ENCODE data around the gene ATP4B. TPM values are rescaled to one million over a fixed set of nuclear protein-coding genes. Genes with fewer than 3 reads are reported as not detected.
A peak's percentile ranks its signal among the peaks of the same experiment; 100 is the strongest.
"Not testable (repeated sequence)": the region's sequence is repeated elsewhere in the genome, so short reads cannot be mapped to it uniquely, and the experiment has no call there.

Gene ATP4B
- total and polyA plus RNA-seq, 5 donors from 2014 or later: not detected

- Histone ChIP-seq H3K27ac (ENCODE audit: insufficient read depth, low read length, poor library complexity, severe bottlenecking) (no peak overlapping the region), H3K36me3 (ENCODE audit: control insufficient read depth, insufficient read depth, low read length) (peaks cover 6% of the 10 kb centered on the region), H3K4me1 (ENCODE audit: control insufficient read depth, insufficient read depth, low read length, poor library complexity, severe bottlenecking) (no peaks in the 10 kb centered on the region), H3K27me3 (ENCODE audit: control insufficient read depth, insufficient read depth, low read length) (no peaks in the 10 kb centered on the region), H3K9me3 (ENCODE audit: control insufficient read depth in 2 of 2, low read length in 2 of 2) (no peaks in the 10 kb centered on the region), H3K4me3 (ENCODE audit: low read depth, low read length) (no peak overlapping the region)
- H3K27me3 Mint-ChIP-seq: no peaks in the 10 kb centered on the region
- DNase-seq (no peak), ATAC-seq (ENCODE audit: low read depth in 2 of 2) (no peak)
- H3K4me1 Mint-ChIP-seq: no peaks in the 10 kb centered on the region
- peaks cover 0 to 3% (median 0%) of the 10 kb centered on the region in 7 donors for H3K9me3 Mint-ChIP-seq
- H3K4me3 Mint-ChIP-seq: no peak overlapping the region
- H3K36me3 Mint-ChIP-seq: peaks cover 15% of the 10 kb centered on the region
- peak overlapping the region in 2 of 3 donors; percentile 60 to 83 for H3K27ac Mint-ChIP-seq
These were observed 33.8 kb downstream of the ATP4B start for GRCh38 chr13:113624235-113624587.

DNA sequence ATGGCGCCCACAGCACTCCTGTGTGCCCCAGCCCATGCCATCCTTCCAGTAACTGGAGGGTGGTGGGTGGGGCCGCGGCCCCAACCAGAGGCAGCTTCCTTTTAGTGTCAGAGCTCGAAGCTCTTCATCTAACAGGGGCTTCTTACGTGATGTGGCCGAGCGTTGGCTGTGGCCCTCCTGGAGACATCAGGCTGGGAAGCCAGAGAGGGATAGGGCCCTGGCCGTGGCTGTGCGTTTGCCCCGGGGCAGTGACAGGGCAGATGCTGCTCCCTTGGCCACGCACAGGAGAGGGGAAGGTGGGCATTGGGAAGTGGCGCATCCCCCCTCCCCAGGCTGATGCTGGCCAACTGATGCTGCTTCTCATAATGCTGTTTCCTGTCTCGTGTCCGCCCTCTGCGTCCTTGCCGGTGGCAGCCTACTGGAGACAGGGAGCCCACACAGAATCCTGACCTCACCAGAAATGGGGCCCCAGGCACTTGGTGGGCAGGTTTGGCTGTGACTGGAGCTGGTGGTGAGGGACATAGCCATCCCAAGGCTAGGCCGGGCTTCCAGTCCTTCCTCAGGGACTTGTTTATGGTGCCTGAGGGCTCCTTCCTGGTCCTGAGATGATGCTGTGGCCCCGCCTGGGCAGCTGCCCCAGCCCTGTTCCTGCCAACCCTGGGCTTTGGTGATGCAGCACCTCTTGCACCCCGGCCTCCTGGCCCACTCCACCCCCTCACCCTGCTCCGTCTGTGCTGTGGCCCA lies 34.3 kb downstream of the ATP4B start:
- H3K4me1 ChIP-seq (ENCODE audit: control insufficient read depth, insufficient read depth, low read length, poor library complexity, severe bottlenecking): no peaks in the 10 kb centered on the region
- Mint-ChIP-seq H3K4me1 (peaks cover 0 to 1% (median 0%) of the 10 kb centered on the region in 4 donors), H3K27ac (peak overlapping the region in 1 of 3 donors; percentile 60), H3K36me3 (peaks cover 15% of the 10 kb centered on the region), H3K4me3 (no peak overlapping the region), H3K27me3 (no peaks in the 10 kb centered on the region), H3K9me3 (peaks cover 0 to 3% (median 0%) of the 10 kb centered on the region in 7 donors)
- DNase-seq: no peak
- H3K36me3 ChIP-seq (ENCODE audit: control insufficient read depth, insufficient read depth, low read length): peaks cover 5% of the 10 kb centered on the region
- H3K9me3 ChIP-seq (ENCODE audit: control insufficient read depth in 2 of 2, low read length in 2 of 2): no peaks in the 10 kb centered on the region
- H3K27ac ChIP-seq (ENCODE audit: insufficient read depth, low read length, poor library complexity, severe bottlenecking): no peak overlapping the region
- no peaks in the 10 kb centered on the region for H3K27me3 ChIP-seq (ENCODE audit: control insufficient read depth, insufficient read depth, low read length)
- H3K4me3 ChIP-seq (ENCODE audit: low read depth, low read length): no peak overlapping the region
- ATAC-seq (ENCODE audit: low read depth in 2 of 2): no peak

DNA sequence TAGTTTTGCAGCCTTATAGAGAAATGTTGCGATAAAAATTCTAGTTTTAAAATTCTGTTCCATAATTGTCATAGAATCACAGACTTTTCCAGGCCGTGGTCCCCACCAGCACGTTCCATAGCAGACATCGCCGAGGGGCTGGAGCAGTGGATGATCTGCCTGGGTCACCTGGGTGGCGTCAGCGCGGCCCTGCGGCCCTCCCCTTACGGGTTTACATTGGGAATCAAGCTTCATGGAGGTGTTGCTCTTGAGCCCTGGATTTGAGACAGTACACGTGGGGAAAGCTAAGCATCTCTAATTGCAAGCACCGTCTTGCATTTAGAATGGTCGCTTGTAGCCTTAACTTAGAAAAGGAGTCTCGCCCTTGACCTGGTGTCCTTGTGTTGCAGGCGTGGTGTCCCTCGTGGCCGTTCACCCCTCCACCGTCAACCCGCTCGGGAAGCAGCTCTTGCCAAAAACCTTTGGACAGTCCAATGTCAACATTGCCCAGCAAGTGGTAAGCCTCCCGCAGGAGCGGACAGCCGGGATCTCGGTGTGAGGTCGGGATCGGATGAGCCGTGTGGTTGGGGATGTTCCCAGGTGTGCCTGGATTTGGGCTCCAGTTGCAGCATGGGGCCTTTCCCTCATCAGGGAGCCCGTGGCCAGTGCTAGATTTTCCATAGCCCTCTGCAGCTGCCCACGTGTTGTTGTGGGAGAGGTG lies 35.1 kb downstream of the ATP4B start:
- ATAC-seq (ENCODE audit: low read depth in 2 of 2) (no peak), DNase-seq (no peak)
- Histone ChIP-seq H3K27ac (ENCODE audit: insufficient read depth, low read length, poor library complexity, severe bottlenecking) (no peak overlapping the region), H3K27me3 (ENCODE audit: control insufficient read depth, insufficient read depth, low read length) (no peaks in the 10 kb centered on the region), H3K4me3 (ENCODE audit: low read depth, low read length) (no peak overlapping the region), H3K9me3 (ENCODE audit: control insufficient read depth in 2 of 2, low read length in 2 of 2) (no peaks in the 10 kb centered on the region), H3K4me1 (ENCODE audit: control insufficient read depth, insufficient read depth, low read length, poor library complexity, severe bottlenecking) (no peaks in the 10 kb centered on the region), H3K36me3 (ENCODE audit: control insufficient read depth, insufficient read depth, low read length) (peaks cover 5% of the 10 kb centered on the region)
- Mint-ChIP-seq H3K27me3 (no peaks in the 10 kb centered on the region), H3K36me3 (peaks cover 18% of the 10 kb centered on the region), H3K9me3 (peaks cover 0 to 2% (median 0%) of the 10 kb centered on the region in 7 donors), H3K4me3 (no peak overlapping the region), H3K4me1 (peaks cover 0 to 4% (median 0%) of the 10 kb centered on the region in 4 donors), H3K27ac (no peak overlapping the region)

GRCh38 chr13:113621986-113622550 lies 35.9 kb downstream of the ATP4B start:
- H3K9me3 Mint-ChIP-seq; H3K4me1 ChIP-seq (ENCODE audit: control insufficient read depth, insufficient read depth, low read length, poor library complexity, severe bottlenecking); H3K27ac Mint-ChIP-seq; DNase-seq; H3K4me1 Mint-ChIP-seq; ATAC-seq (ENCODE audit: low read depth in 2 of 2); H3K4me3 Mint-ChIP-seq; H3K27me3 Mint-ChIP-seq; H3K27me3 ChIP-seq (ENCODE audit: control insufficient read depth, insufficient read depth, low read length); H3K4me3 ChIP-seq (ENCODE audit: low read depth, low read length); H3K9me3 ChIP-seq (ENCODE audit: control insufficient read depth in 2 of 2, low read length in 2 of 2); H3K36me3 ChIP-seq (ENCODE audit: control insufficient read depth, insufficient read depth, low read length); H3K27ac ChIP-seq (ENCODE audit: insufficient read depth, low read length, poor library complexity, severe bottlenecking): not testable (repeated sequence)
- peaks cover 19% of the 10 kb centered on the region for H3K36me3 Mint-ChIP-seq

GRCh38 chr13:113621498-113621897 lies 36.5 kb downstream of the ATP4B start:
- H3K4me1 Mint-ChIP-seq; H3K4me3 Mint-ChIP-seq; H3K27me3 Mint-ChIP-seq; H3K27ac ChIP-seq (ENCODE audit: insufficient read depth, low read length, poor library complexity, severe bottlenecking); ATAC-seq (ENCODE audit: low read depth in 2 of 2); H3K4me3 ChIP-seq (ENCODE audit: low read depth, low read length); H3K27me3 ChIP-seq (ENCODE audit: control insufficient read depth, insufficient read depth, low read length); DNase-seq; H3K4me1 ChIP-seq (ENCODE audit: control insufficient read depth, insufficient read depth, low read length, poor library complexity, severe bottlenecking); H3K36me3 ChIP-seq (ENCODE audit: control insufficient read depth, insufficient read depth, low read length); H3K9me3 Mint-ChIP-seq; H3K9me3 ChIP-seq (ENCODE audit: control insufficient read depth in 2 of 2, low read length in 2 of 2): not testable (repeated sequence)
- Mint-ChIP-seq H3K27ac (peak overlapping the region in 1 of 3 donors; percentile 33), H3K36me3 (peaks cover 19% of the 10 kb centered on the region)

- H3K4me1 Mint-ChIP-seq: peaks cover 0 to 4% (median 0%) of the 10 kb centered on the region in 4 donors
- no peak for ATAC-seq (ENCODE audit: low read depth in 2 of 2)
- H3K9me3 Mint-ChIP-seq: peaks cover 0 to 2% (median 0%) of the 10 kb centered on the region in 7 donors
- no peaks in the 10 kb centered on the region for H3K27me3 Mint-ChIP-seq
- no peaks in the 10 kb centered on the region for H3K27me3 ChIP-seq (ENCODE audit: control insufficient read depth, insufficient read depth, low read length)
- H3K4me3 ChIP-seq (ENCODE audit: low read depth, low read length): no peak overlapping the region
- peaks cover 5% of the 10 kb centered on the region for H3K36me3 ChIP-seq (ENCODE audit: control insufficient read depth, insufficient read depth, low read length)
- no peaks in the 10 kb centered on the region for H3K9me3 ChIP-seq (ENCODE audit: control insufficient read depth in 2 of 2, low read length in 2 of 2)
- no peak overlapping the region for H3K4me3 Mint-ChIP-seq
- no peak overlapping the region for H3K27ac ChIP-seq (ENCODE audit: insufficient read depth, low read length, poor library complexity, severe bottlenecking)
- no peak for DNase-seq
- H3K4me1 ChIP-seq (ENCODE audit: control insufficient read depth, insufficient read depth, low read length, poor library complexity, severe bottlenecking): no peaks in the 10 kb centered on the region
- peak overlapping the region in 2 of 3 donors; percentile 18 to 33 for H3K27ac Mint-ChIP-seq
- H3K36me3 Mint-ChIP-seq: peaks cover 19% of the 10 kb centered on the region
These were observed 37.0 kb downstream of the ATP4B start for GRCh38 chr13:113621046-113621445.

DNA sequence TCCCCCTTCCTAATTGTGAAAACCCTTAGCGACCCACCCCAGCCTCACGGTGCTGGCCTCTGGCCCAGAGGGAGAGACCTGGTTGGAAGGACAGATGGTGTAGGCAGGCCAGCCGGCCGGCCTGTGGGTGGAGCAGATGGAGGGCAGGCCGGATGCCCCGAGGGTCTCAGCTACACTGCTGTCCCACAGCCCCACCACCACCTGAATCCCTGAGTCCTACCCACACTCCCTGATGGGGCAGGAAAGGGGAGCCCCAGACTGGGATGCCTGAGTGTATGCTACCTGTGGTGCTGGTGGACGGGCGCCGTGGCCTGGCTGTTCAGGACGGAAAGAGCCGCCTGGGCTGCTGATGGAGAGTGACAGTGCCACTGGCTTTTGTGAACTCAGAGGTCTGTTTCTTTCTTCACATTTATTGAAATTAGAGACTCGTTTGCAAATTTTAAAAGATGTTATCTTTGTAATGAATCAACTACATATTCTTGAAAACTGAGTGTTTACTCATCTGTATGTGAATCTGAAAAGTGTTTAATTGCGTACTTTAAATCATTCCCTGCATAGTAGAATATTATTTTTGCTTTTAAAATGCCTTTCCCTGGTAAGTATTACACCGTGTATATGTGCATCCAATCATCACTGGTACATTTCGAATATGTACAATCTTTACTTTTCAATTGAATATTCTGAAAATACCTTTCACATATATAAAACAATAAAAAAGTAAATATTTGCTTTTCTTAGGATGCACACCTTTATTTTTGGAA lies 37.8 kb downstream of the ATP4B start:
- H3K27ac ChIP-seq (ENCODE audit: insufficient read depth, low read length, poor library complexity, severe bottlenecking): no peak overlapping the region
- Mint-ChIP-seq H3K36me3 (peaks cover 19% of the 10 kb centered on the region), H3K4me3 (no peak overlapping the region), H3K4me1 (peaks cover 0 to 4% (median 0%) of the 10 kb centered on the region in 4 donors), H3K9me3 (peaks cover 0 to 2% (median 0%) of the 10 kb centered on the region in 7 donors), H3K27me3 (no peaks in the 10 kb centered on the region), H3K27ac (no peak overlapping the region)
- H3K9me3 ChIP-seq (ENCODE audit: control insufficient read depth in 2 of 2, low read length in 2 of 2): no peaks in the 10 kb centered on the region
- H3K4me1 ChIP-seq (ENCODE audit: control insufficient read depth, insufficient read depth, low read length, poor library complexity, severe bottlenecking): no peaks in the 10 kb centered on the region
- ATAC-seq (ENCODE audit: low read depth in 2 of 2) (no peak), DNase-seq (no peak)
- peaks cover 5% of the 10 kb centered on the region for H3K36me3 ChIP-seq (ENCODE audit: control insufficient read depth, insufficient read depth, low read length)
- no peak overlapping the region for H3K4me3 ChIP-seq (ENCODE audit: low read depth, low read length)
- H3K27me3 ChIP-seq (ENCODE audit: control insufficient read depth, insufficient read depth, low read length): no peaks in the 10 kb centered on the region

Measured in CD4-positive, CD25-positive, alpha-beta regulatory T cell (primary cell).